ENCODE data around the gene MAZ. TPM values are rescaled to one million over a fixed set of nuclear protein-coding genes. Genes with fewer than 3 reads are reported as not detected.

The MAZ gene
- total and polyA plus RNA-seq, 2 of the 13 experiments (the other 11 are each of a cell fraction or from before 2014, with no cell fraction given) = 203 to 277 TPM

GRCh38 chr16:29848420-29849297 lies 42.3 kb downstream of the MAZ start (continued):
- no peak; the same call in 1 of the 2 replicates for TF ChIP-seq ARID5B (CRISPR knock-in tag; IDR thresholded peaks at IDR 0.05)
- 0 out of 2 replicates have a peak, but pooled peaks have one; percentile 21 for TF ChIP-seq KDM4B (CRISPR knock-in tag; IDR thresholded peaks at IDR 0.05)
- TF ChIP-seq ATF2 (CRISPR knock-in tag; IDR thresholded peaks at IDR 0.05) = peak; percentile 74
- no peak for TF ChIP-seq ZNF281 (CRISPR knock-in tag; IDR thresholded peaks at IDR 0.05; ENCODE audit: borderline replicate concordance)
- no peak for TF ChIP-seq ZNF790 (CRISPR knock-in tag; IDR thresholded peaks at IDR 0.05; ENCODE audit: borderline replicate concordance)
- TF ChIP-seq E2F5 (CRISPR knock-in tag; conservative IDR thresholded peaks at IDR 0.05) = no peak
- TF ChIP-seq KDM2A (CRISPR knock-in tag; IDR thresholded peaks at IDR 0.05; ENCODE audit: borderline replicate concordance, low read depth) = peak; percentile 91
- TF ChIP-seq GATA4 (IDR thresholded peaks at IDR 0.05; ENCODE audit: borderline replicate concordance, low read depth) = no peak
- peak; percentile 29; the same call in 1 of the 2 replicates for TF ChIP-seq ZNF609 (CRISPR knock-in tag; IDR thresholded peaks at IDR 0.05; ENCODE audit: borderline replicate concordance)
- TF ChIP-seq ZNF383 (CRISPR knock-in tag; IDR thresholded peaks at IDR 0.05; ENCODE audit: borderline replicate concordance) = no peak
- no peak for TF ChIP-seq ARNT (IDR thresholded peaks at IDR 0.05)
- no peak for TF ChIP-seq ZNF333 (CRISPR knock-in tag; IDR thresholded peaks at IDR 0.05; ENCODE audit: borderline replicate concordance)
- TF ChIP-seq ZSCAN25 (CRISPR knock-in tag; IDR thresholded peaks at IDR 0.05) = 0 out of 2 replicates have a peak, but pooled peaks have one; percentile 68

Data from HepG2 (cell line).